Bladder microvascular endothelial cell (primary cell): ENCODE measurements around the gene CAPZA1. TPM values are rescaled to one million over a fixed set of nuclear protein-coding genes. Genes with fewer than 3 reads are reported as not detected.

Experiments
- total RNA-seq: library from RNA; depleted of rRNA; stranded (reverse); fragments of >200 nt; gene quantifications from 2 replicates; pipeline ENCODE4 v1.2.3, GENCODE V29; 2014

Gene CAPZA1
- total RNA-seq = 161 and 237 TPM in 2 replicates

GRCh38 chr1:112619518-112620376 lies at the start of gene CAPZA1:
Gene CAPZA1 (plus strand): TSS chr1:112619832. CDS start chr1:112619845, 13 bp downstream.

GRCh38 chr1:112618721-112619517 lies 713 bp upstream of the CAPZA1 start, which contains the start of gene ST7L:
Gene ST7L (minus strand): TSS chr1:112619141. CDS start chr1:112619113, 28 bp downstream.

GRCh38 chr1:112674440-112674985 lies 54.9 kb downstream of the CAPZA1 start, which contains the start of gene MOV10:
Gene MOV10 (plus strand): TSS chr1:112674659. CDS start chr1:112674913, 254 bp downstream.

GRCh38 chr1:112706505-112707220 lies 87.0 kb downstream of the CAPZA1 start, which contains the start of gene RHOC:
Gene RHOC (minus strand): TSS chr1:112707127. CDS start chr1:112703799, 3,328 bp downstream.

GRCh38 chr1:112715264-112716053 lies 95.8 kb downstream of the CAPZA1 start, which contains the start of gene PPM1J:
Gene PPM1J (minus strand): TSS chr1:112715332. CDS start chr1:112715301, 31 bp downstream.

Other genes with a start within 250 kb of the CAPZA1 start
- 15.5 and 37.7 TPM in 2 replicates for gene CTTNBP2NL, start 223.6 kb upstream of the CAPZA1 start, total RNA-seq
- 0.97 and 4.1 TPM in 2 replicates for gene WNT2B, start 110.9 kb upstream of the CAPZA1 start, total RNA-seq
- gene ST7L, start 691 bp upstream of the CAPZA1 start, total RNA-seq = 9.4 and 23.3 TPM in 2 replicates
- gene MOV10, start 54.8 kb downstream of the CAPZA1 start, total RNA-seq = 59.1 and 69.7 TPM in 2 replicates
- gene RHOC, start 87.3 kb downstream of the CAPZA1 start, total RNA-seq = 938 and 1,037 TPM in 2 replicates
- 0.49 and 0.82 TPM in 2 replicates for gene PPM1J, start 95.5 kb downstream of the CAPZA1 start, total RNA-seq